Measurements from ENCODE around the gene FBXO30. TPM values are rescaled to one million over a fixed set of nuclear protein-coding genes. Genes with fewer than 3 reads are reported as not detected.

Gene FBXO30
- total RNA-seq, 1 donor from 2014 or later, result 40.6 TPM

GRCh38 chr6:145758113-145758512, 56.5 kb downstream of the FBXO30 start:
- no peak for DNase-seq (ENCODE audit: low read depth)

DNA sequence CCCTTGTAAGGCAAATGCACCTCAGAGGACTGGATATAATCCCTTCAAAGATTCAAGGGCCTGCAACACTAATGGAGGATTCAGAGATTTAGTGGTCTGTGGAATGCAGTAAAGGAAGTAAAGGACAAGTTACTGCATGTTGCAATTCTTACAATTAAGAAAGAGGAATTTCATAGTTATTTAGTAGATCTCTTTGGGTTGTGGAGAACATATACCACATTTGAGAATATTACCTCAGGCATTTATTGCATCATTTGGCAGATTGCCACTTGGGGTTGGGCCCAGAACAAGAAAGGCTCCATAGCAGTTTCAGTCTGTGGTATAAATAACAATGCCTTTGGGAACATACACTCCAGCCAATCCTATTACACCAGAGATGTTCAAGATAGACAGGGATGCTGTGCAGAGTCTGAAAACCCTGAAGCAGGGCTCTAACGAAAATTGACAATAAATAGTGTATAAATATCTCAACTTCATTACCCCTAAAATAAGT, 58.4 kb downstream of the FBXO30 start:
- DNase-seq (ENCODE audit: low read depth), result peak; percentile 77

DNA sequence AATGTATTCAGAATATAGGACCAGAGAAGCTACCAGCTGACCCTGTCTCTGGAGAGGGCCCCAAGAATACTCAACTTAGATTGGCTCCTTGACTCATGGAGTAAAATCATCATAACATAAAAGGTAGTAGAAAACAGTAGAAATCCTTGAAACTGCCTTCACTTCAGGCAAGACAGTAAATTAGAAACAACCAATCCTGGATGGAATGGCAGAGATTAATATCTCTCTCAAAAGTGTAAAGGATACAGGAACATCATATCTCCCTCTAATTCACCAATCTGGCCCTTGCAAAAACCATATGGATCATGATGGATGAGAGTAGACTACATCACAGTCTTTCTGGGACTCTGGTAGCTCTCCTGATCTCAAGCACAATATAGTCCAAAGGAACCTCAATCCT, 58.9 kb downstream of the FBXO30 start:
- DNase-seq (ENCODE audit: low read depth), result no peak

DNA sequence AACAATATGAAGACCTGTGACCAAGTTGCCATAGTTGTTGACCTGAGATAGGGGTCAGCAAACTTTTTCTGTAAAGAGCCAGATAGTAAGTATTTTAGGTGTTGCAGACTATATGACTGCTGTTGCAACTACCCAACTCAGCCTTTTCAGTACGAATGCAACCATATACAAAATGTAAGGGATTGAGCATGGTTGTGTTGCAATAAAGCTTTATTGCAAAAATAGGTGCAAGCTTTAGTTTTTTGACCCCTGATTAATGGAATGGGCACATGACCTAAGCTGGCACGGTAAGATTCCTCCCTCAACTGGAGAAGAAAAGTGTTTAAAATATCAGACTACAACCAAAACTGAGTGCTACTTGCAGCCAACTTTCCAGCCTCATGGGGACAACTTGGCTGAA, 62.0 kb downstream of the FBXO30 start:
- DNase-seq (ENCODE audit: low read depth), result no peak

- DNase-seq (ENCODE audit: low read depth), result peak; percentile 74
These were observed 65.0 kb downstream of the FBXO30 start for GRCh38 chr6:145749632-145750031.

GRCh38 chr6:145745861-145746260, 68.7 kb downstream of the FBXO30 start:
- DNase-seq (ENCODE audit: low read depth), result no peak

- no peak for DNase-seq (ENCODE audit: low read depth)
These were observed 70.0 kb downstream of the FBXO30 start for GRCh38 chr6:145744619-145745018.

Other genes starting within 250 kb of the FBXO30 start
- gene EPM2A, start 79.3 kb downstream of the FBXO30 start, total RNA-seq, result 35.7 and 40.9 TPM in 2 replicates
- 13.2 and 14.0 TPM in 2 replicates for gene SHPRH, start 149.6 kb upstream of the FBXO30 start, total RNA-seq
- gene GRM1, start 214.3 kb upstream of the FBXO30 start, total RNA-seq, result 0.21 and 0.75 TPM in 2 replicates

All from myocyte (in vitro differentiated cells).